ENCODE measurements around the gene TMEM176A. TPM values are rescaled to one million over a fixed set of nuclear protein-coding genes. Genes with fewer than 3 reads are reported as not detected.

TMEM176A gene
- total and polyA plus RNA-seq, 2 experiments from 2014 or later, result not detected

GRCh38 chr7:150803161-150803860 lies 2.7 kb downstream of the TMEM176A start:
- H3K79me2 ChIP-seq (ENCODE audit: insufficient read depth), result no peaks in the 10 kb centered on the region
- TF ChIP-seq EZH2phosphoT487 (IDR thresholded peaks at IDR 0.05; ENCODE audit: insufficient read depth, low read depth) (no peak), EZH2 (IDR thresholded peaks at IDR 0.05; ENCODE audit: insufficient read depth, poor library complexity, severe bottlenecking) (no peak)
- no peak overlapping the region for H3K9ac ChIP-seq
- no peaks in the 10 kb centered on the region for H3F3A ChIP-seq (ENCODE audit: insufficient read depth)
- H3K9me3 ChIP-seq (ENCODE audit: low read depth), result no peaks in the 10 kb centered on the region
- H4K20me1 ChIP-seq (ENCODE audit: insufficient read depth), result no peaks in the 10 kb centered on the region
- H2AFZ ChIP-seq, result no peak overlapping the region
- no peaks in the 10 kb centered on the region for H3K4me1 ChIP-seq (ENCODE audit: insufficient read depth)
- H3K27me3 ChIP-seq (replicated peaks; ENCODE audit: insufficient read depth), result peaks cover 14% of the 10 kb centered on the region; the same call in 1 of the 2 replicates
- in situ Hi-C loops (cut with MboI), result no loop called here
- no peaks in the 10 kb centered on the region for H3K36me3 ChIP-seq (ENCODE audit: low read depth)
- DNase-seq, result no peak
- H3K4me2 ChIP-seq (ENCODE audit: unreplicated experiment), result no peak overlapping the region
- no peaks in the 10 kb centered on the region for H3K9me2 ChIP-seq (ENCODE audit: insufficient read depth)
- WGBS, 2 experiments (ENCODE audit: low coverage in 1 of 2, low lambda C conversion rate in 2 of 2, missing lambda C conversion rate in 2 of 2), result 34% methylated on average over 10 of the region's 10 CpGs
- H3K27ac ChIP-seq, result no peak overlapping the region
- no peak overlapping the region for H3K4me3 ChIP-seq

- Histone ChIP-seq H3K27ac (no peak overlapping the region), H3K4me3 (no peak overlapping the region), H3K36me3 (ENCODE audit: low read depth) (no peaks in the 10 kb centered on the region), H2AFZ (no peak overlapping the region), H3K9me3 (ENCODE audit: low read depth) (no peaks in the 10 kb centered on the region), H3K79me2 (ENCODE audit: insufficient read depth) (no peaks in the 10 kb centered on the region), H3F3A (ENCODE audit: insufficient read depth) (no peaks in the 10 kb centered on the region), H3K4me1 (ENCODE audit: insufficient read depth) (no peaks in the 10 kb centered on the region), H4K20me1 (ENCODE audit: insufficient read depth) (no peaks in the 10 kb centered on the region), H3K4me2 (ENCODE audit: unreplicated experiment) (no peak overlapping the region), H3K27me3 (replicated peaks; ENCODE audit: insufficient read depth) (peaks cover 14% of the 10 kb centered on the region; the same call in 1 of the 2 replicates), H3K9ac (no peak overlapping the region), H3K9me2 (ENCODE audit: insufficient read depth) (no peaks in the 10 kb centered on the region)
- DNase-seq, result no peak
- TF ChIP-seq EZH2phosphoT487 (IDR thresholded peaks at IDR 0.05; ENCODE audit: insufficient read depth, low read depth) (no peak), EZH2 (IDR thresholded peaks at IDR 0.05; ENCODE audit: insufficient read depth, poor library complexity, severe bottlenecking) (no peak)
- in situ Hi-C loops (cut with MboI), result no loop called here
- WGBS, 2 experiments (ENCODE audit: low coverage in 1 of 2, low lambda C conversion rate in 2 of 2, missing lambda C conversion rate in 2 of 2), result 24 to 40% methylated on average over 3 to 5 of the region's 5 CpGs
Observed at GRCh38 chr7:150804802-150805201, 4.2 kb downstream of the TMEM176A start.

GRCh38 chr7:150805864-150806263 lies 5.3 kb downstream of the TMEM176A start:
- DNase-seq, result no peak
- Histone ChIP-seq H2AFZ (no peak overlapping the region), H3K4me3 (no peak overlapping the region), H3K4me1 (ENCODE audit: insufficient read depth) (no peaks in the 10 kb centered on the region), H3K27ac (no peak overlapping the region), H3K9ac (no peak overlapping the region), H3F3A (ENCODE audit: insufficient read depth) (no peaks in the 10 kb centered on the region), H3K79me2 (ENCODE audit: insufficient read depth) (no peaks in the 10 kb centered on the region), H4K20me1 (ENCODE audit: insufficient read depth) (no peaks in the 10 kb centered on the region), H3K27me3 (replicated peaks; ENCODE audit: insufficient read depth) (peaks cover 12% of the 10 kb centered on the region; the same call in 1 of the 2 replicates), H3K4me2 (ENCODE audit: unreplicated experiment) (no peak overlapping the region), H3K36me3 (ENCODE audit: low read depth) (no peaks in the 10 kb centered on the region), H3K9me2 (ENCODE audit: insufficient read depth) (no peaks in the 10 kb centered on the region), H3K9me3 (ENCODE audit: low read depth) (no peaks in the 10 kb centered on the region)
- in situ Hi-C loops (cut with MboI), result no loop called here
- TF ChIP-seq EZH2 (IDR thresholded peaks at IDR 0.05; ENCODE audit: insufficient read depth, poor library complexity, severe bottlenecking) (no peak), EZH2phosphoT487 (IDR thresholded peaks at IDR 0.05; ENCODE audit: insufficient read depth, low read depth) (no peak)

DNA sequence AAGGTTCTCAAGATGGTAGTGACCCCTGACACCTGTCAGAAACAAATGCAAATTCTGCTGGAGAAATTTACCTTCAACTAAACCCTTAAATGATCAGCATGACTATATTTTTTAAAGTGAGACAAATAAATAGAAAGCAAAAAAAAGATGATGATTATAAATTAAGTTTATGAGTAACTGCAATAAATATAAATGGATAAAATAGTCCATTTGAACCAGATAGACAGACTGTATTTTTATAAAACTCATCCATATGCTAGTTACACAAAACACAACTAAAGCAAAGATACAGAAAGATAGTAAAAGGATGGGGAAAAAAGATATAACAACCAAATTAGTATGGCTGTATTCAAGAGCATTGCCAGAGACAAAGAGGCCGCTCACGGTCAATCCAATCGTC lies 5.9 kb downstream of the TMEM176A start:
- Histone ChIP-seq H3K27me3 (replicated peaks; ENCODE audit: insufficient read depth) (peaks cover 8% of the 10 kb centered on the region; the same call in 1 of the 2 replicates), H3K36me3 (ENCODE audit: low read depth) (no peaks in the 10 kb centered on the region), H3K9me2 (ENCODE audit: insufficient read depth) (no peaks in the 10 kb centered on the region), H3K27ac (no peak overlapping the region), H3F3A (ENCODE audit: insufficient read depth) (no peaks in the 10 kb centered on the region), H3K4me3 (no peak overlapping the region), H3K4me1 (ENCODE audit: insufficient read depth) (no peaks in the 10 kb centered on the region), H4K20me1 (ENCODE audit: insufficient read depth) (no peaks in the 10 kb centered on the region), H3K79me2 (ENCODE audit: insufficient read depth) (no peaks in the 10 kb centered on the region), H3K4me2 (ENCODE audit: unreplicated experiment) (no peak overlapping the region), H3K9me3 (ENCODE audit: low read depth) (no peaks in the 10 kb centered on the region), H3K9ac (no peak overlapping the region), H2AFZ (no peak overlapping the region)
- 79 to 85% methylated on average over 3 of the region's 3 CpGs for WGBS, 2 experiments (ENCODE audit: low coverage in 1 of 2, low lambda C conversion rate in 2 of 2, missing lambda C conversion rate in 2 of 2)
- in situ Hi-C loops (cut with MboI), result no loop called here
- DNase-seq, result no peak
- TF ChIP-seq EZH2 (IDR thresholded peaks at IDR 0.05; ENCODE audit: insufficient read depth, poor library complexity, severe bottlenecking), result no peak
- TF ChIP-seq EZH2phosphoT487 (IDR thresholded peaks at IDR 0.05; ENCODE audit: insufficient read depth, low read depth), result no peak
